HepG2 (cell line): Measurements from ENCODE around the gene CALY. TPM values are rescaled to one million over a fixed set of nuclear protein-coding genes. Genes with fewer than 3 reads are reported as not detected.

Source experiments
- ARHGAP35 ChIP-seq: sonication (generic); formaldehyde crosslinking; IDR thresholded peaks from 2 replicates; pipeline ENCODE4 v1.9.0; 2022; ENCODE audit warnings: mild to moderate bottlenecking, inconsistent platforms, moderate library complexity, missing genetic modification reagents, borderline replicate concordance
- CBFB ChIP-seq: sonication (generic); formaldehyde crosslinking; IDR thresholded peaks from 2 replicates; pipeline ENCODE4 v1.4.0; 2020; ENCODE audit warnings: missing genetic modification reagents
- ESRRA ChIP-seq: sonication (generic); formaldehyde crosslinking; IDR thresholded peaks from 2 replicates; pipeline ENCODE4 v1.5.1; 2020; ENCODE audit warnings: mild to moderate bottlenecking, low read depth, missing genetic modification reagents
- LCORL ChIP-seq, 2 experiments: fragments of 450-650 bp in 1 of 2; sonication (generic) in 1 of 2; formaldehyde crosslinking in 1 of 2; IDR thresholded peaks; 2 replicates each; pipeline versions ENCODE4 v1.5.0 to v1.6.1; 2017 to 2020; ENCODE audit warnings: antibody characterized with exemption in 1 of 2, missing genetic modification reagents in 1 of 2
- MAFK ChIP-seq, 2 experiments: IDR thresholded peaks in 1 of 2; conservative IDR thresholded peaks in 1 of 2; 2 replicates each; pipeline ENCODE4 v1.6.1; 2011; ENCODE audit warnings: improper control_type of control experiment in 2 of 2, low read length in 2 of 2
- RAD21 ChIP-seq: fragments of 450-650 bp; formaldehyde crosslinking; IDR thresholded peaks from 2 replicates; pipeline ENCODE4 v1.5.0; 2020; ENCODE audit warnings: mild to moderate bottlenecking
- RBFOX2 ChIP-seq: fragments of 200-400 bp; formaldehyde crosslinking; IDR thresholded peaks from 2 replicates; pipeline ENCODE4 v1.6.1; 2017; ENCODE audit warnings: low read depth, mild to moderate bottlenecking, low read length
- SAFB2 ChIP-seq: sonication (generic); formaldehyde crosslinking; IDR thresholded peaks from 2 replicates; pipeline ENCODE4 v1.5.1; 2020; ENCODE audit warnings: missing genetic modification reagents, low read depth, mild to moderate bottlenecking, borderline replicate concordance
- SALL1 ChIP-seq: sonication (generic); formaldehyde crosslinking; IDR thresholded peaks from 2 replicates; pipeline ENCODE4 v1.8.0; 2022; ENCODE audit warnings: mild to moderate bottlenecking, missing genetic modification reagents
- SOX6 ChIP-seq, 2 experiments: fragments of 450-650 bp in 1 of 2; sonication (generic) in 1 of 2; formaldehyde crosslinking in 1 of 2; IDR thresholded peaks; 2 replicates each; pipeline versions ENCODE4 v1.4.0 to v1.6.1; 2017 to 2020; ENCODE audit warnings: antibody characterized with exemption in 1 of 2, mild to moderate bottlenecking in 1 of 2, missing genetic modification reagents in 1 of 2
- SP140L ChIP-seq: sonication (generic); formaldehyde crosslinking; IDR thresholded peaks from 2 replicates; pipeline ENCODE4 v1.4.0; 2020; ENCODE audit warnings: missing genetic modification reagents, borderline replicate concordance
- SUZ12 ChIP-seq: fragments of 150-350 bp; IDR thresholded peaks from 2 replicates; pipeline ENCODE4 v1.6.1; 2014; ENCODE audit warnings: low read depth, low read length
- YY1 ChIP-seq: IDR thresholded peaks from 2 replicates; pipeline ENCODE4 v1.6.1; 2011; ENCODE audit warnings: low read length, low read depth, moderate library complexity, mild to moderate bottlenecking; ENCODE audit not compliant: insufficient read depth, insufficient replicate concordance
- ZBTB33 ChIP-seq: sonication (generic); formaldehyde crosslinking; IDR thresholded peaks from 2 replicates; pipeline ENCODE4 v1.4.0; 2020; ENCODE audit warnings: missing genetic modification reagents
- ZFY ChIP-seq: sonication (generic); formaldehyde crosslinking; IDR thresholded peaks from 2 replicates; pipeline ENCODE4 v1.4.0; 2020; ENCODE audit warnings: missing genetic modification reagents
- ZNF12 ChIP-seq: sonication (generic); formaldehyde crosslinking; IDR thresholded peaks from 2 replicates; pipeline ENCODE4 v1.5.0; 2020; ENCODE audit warnings: missing genetic modification reagents
- ZNF121 ChIP-seq: sonication (generic); formaldehyde crosslinking; IDR thresholded peaks from 2 replicates; pipeline ENCODE4 v1.5.0; 2020; ENCODE audit warnings: mild to moderate bottlenecking, missing genetic modification reagents
- ZNF263 ChIP-seq: sonication (generic); formaldehyde crosslinking; IDR thresholded peaks from 2 replicates; pipeline ENCODE4 v1.4.0; 2020; ENCODE audit warnings: missing genetic modification reagents
- ZNF280B ChIP-seq: sonication (generic); formaldehyde crosslinking; IDR thresholded peaks from 2 replicates; pipeline ENCODE4 v1.5.0; 2020; ENCODE audit warnings: missing genetic modification reagents, mild to moderate bottlenecking, borderline replicate concordance
- ZNF343 ChIP-seq: sonication (generic); formaldehyde crosslinking; IDR thresholded peaks from 2 replicates; pipeline ENCODE4 v1.4.0; 2020; ENCODE audit warnings: mild to moderate bottlenecking, missing genetic modification reagents
- ZNF678 ChIP-seq: sonication (generic); formaldehyde crosslinking; IDR thresholded peaks from 2 replicates; pipeline ENCODE4 v1.4.0; 2020; ENCODE audit warnings: mild to moderate bottlenecking, missing genetic modification reagents
- ZNF788 ChIP-seq: sonication (generic); formaldehyde crosslinking; IDR thresholded peaks from 2 replicates; pipeline ENCODE4 v1.5.0; 2020; ENCODE audit warnings: mild to moderate bottlenecking, missing genetic modification reagents, borderline replicate concordance
- ZNF83 ChIP-seq: sonication (generic); formaldehyde crosslinking; IDR thresholded peaks from 2 replicates; pipeline ENCODE4 v1.4.0; 2020; ENCODE audit warnings: missing genetic modification reagents, mild to moderate bottlenecking, borderline replicate concordance
- polyA plus RNA-seq, 8 experiments: library from polyadenylated mRNA; depleted of rRNA in 3 of 8; stranded (reverse) in 7 of 8; unstranded in 1 of 8; fragments of >200 nt; fragmentation: Illumina TruSeq in 4 of 8; extraction: Trizol in 4 of 8; gene quantifications; 2 replicates each; pipeline versions ENCODE4 v1.2.1 to v1.2.3, GENCODE V29; 2011 to 2016; ENCODE audit warnings: low read depth in 4 of 8, missing spikeins in 1 of 8, mixed read lengths in 1 of 8; ENCODE audit not compliant: insufficient read depth in 1 of 8
- total RNA-seq, 5 experiments: library from RNA; depleted of rRNA; stranded (reverse); fragments of >200 nt; fragmentation: Illumina TruSeq; extraction: Trizol; gene quantifications; 2 replicates each; pipeline ENCODE4 v1.2.3, GENCODE V29; 2016; ENCODE audit warnings: low read depth in 1 of 5
- TF ChIP-seq, protein P1 (sequence below): sonication (generic); formaldehyde crosslinking; conservative IDR thresholded peaks from 2 replicates; pipeline ENCODE4 v1.5.0; 2020; ENCODE audit warnings: missing genetic modification reagents

Gene CALY
- total and polyA plus RNA-seq, 2 of the 13 experiments (the other 11 are each of a cell fraction or from before 2014, with no cell fraction given) = 0.08 TPM; not detected in 1

DNA sequence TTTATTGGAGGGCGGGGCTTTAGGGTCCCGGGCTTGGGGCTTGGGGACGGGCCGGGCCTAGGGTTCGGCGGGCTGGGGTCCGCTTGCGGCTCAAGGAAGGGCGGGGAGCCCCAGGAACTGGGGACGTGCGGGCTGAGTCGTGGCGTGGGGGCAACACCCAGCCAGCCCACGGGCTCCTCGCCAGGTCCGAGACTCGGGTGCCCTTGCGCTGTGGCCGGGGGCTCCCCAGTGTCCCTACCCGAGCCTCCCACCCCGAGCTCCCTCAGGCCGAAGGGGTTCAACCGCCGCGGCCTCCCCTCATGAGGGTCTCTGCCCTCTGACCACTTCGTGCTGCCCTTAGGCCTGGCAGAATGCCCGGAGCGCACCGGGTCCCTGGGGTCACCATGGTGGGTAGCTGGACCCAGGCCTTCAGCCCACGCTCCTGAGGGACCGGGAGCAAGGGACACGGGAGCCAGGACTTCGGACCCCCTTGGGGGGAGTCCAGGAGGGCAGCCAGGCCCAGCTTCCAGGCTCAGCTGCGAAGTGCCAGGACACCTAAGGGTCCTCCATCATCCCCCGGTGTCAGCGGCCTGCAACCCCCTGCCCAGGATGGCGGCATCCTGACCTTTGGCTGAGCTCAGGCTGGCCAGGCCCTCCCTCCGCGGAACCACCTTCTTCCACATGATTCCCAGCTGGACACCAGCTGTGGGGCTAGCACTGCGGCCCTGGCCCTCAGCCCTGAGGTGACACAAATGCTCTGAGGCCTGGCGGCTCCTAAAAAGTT is 21.6 kb upstream of the CALY start (continued):
- TF ChIP-seq YY1 = peak; percentile 44
- peak; percentile 72; the same call in 1 of the 2 replicates for TF ChIP-seq ZNF788 (CRISPR knock-in tag)
- TF ChIP-seq ZFY (CRISPR knock-in tag) = peak; percentile 85
- TF ChIP-seq LCORL (IDR thresholded peaks at IDR 0.05) = no peak
- peak; percentile 50; the same call in 1 of the 2 replicates for TF ChIP-seq LCORL (CRISPR knock-in tag; IDR thresholded peaks at IDR 0.05)
- no peak for TF ChIP-seq SAFB2
- no peak for TF ChIP-seq SP140L (CRISPR knock-in tag)
- TF ChIP-seq MAFK (conservative IDR thresholded peaks at IDR 0.05 in 1 of 2, IDR thresholded peaks at IDR 0.05 in 1 of 2; ENCODE audit: low read length in 2 of 2) = no peak
- TF ChIP-seq, protein P1, sequence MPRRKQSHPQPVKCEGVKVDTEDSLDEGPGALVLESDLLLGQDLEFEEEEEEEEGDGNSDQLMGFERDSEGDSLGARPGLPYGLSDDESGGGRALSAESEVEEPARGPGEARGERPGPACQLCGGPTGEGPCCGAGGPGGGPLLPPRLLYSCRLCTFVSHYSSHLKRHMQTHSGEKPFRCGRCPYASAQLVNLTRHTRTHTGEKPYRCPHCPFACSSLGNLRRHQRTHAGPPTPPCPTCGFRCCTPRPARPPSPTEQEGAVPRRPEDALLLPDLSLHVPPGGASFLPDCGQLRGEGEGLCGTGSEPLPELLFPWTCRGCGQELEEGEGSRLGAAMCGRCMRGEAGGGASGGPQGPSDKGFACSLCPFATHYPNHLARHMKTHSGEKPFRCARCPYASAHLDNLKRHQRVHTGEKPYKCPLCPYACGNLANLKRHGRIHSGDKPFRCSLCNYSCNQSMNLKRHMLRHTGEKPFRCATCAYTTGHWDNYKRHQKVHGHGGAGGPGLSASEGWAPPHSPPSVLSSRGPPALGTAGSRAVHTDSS (CRISPR knock-in tag) = no peak
- no peak for TF ChIP-seq ZBTB33
- TF ChIP-seq SALL1 (CRISPR knock-in tag) = peak; percentile 57; the same call in 1 of the 2 replicates
- TF ChIP-seq ZNF121 (CRISPR knock-in tag) = no peak
- TF ChIP-seq SOX6 (IDR thresholded peaks at IDR 0.05) = no peak
- peak; percentile 65 for TF ChIP-seq SOX6 (CRISPR knock-in tag; IDR thresholded peaks at IDR 0.05)
- 0 out of 2 replicates have a peak, but pooled peaks have one; percentile 11 for TF ChIP-seq ZNF12
- no peak for TF ChIP-seq SUZ12
- TF ChIP-seq ZNF83 (CRISPR knock-in tag) = peak; percentile 74; the same call in 1 of the 2 replicates
- TF ChIP-seq ZNF343 = peak; percentile 35; the same call in 1 of the 2 replicates
- 0 out of 2 replicates have a peak, but pooled peaks have one; percentile 44 for TF ChIP-seq CBFB (CRISPR knock-in tag)
- TF ChIP-seq RBFOX2 = peak; percentile 63; the same call in 1 of the 2 replicates
- TF ChIP-seq RAD21 = no peak
- TF ChIP-seq ARHGAP35 = 0 out of 2 replicates have a peak, but pooled peaks have one; percentile 42
- 0 out of 2 replicates have a peak, but pooled peaks have one; percentile 38 for TF ChIP-seq ESRRA (CRISPR knock-in tag)
- TF ChIP-seq ZNF263 (CRISPR knock-in tag) = peak; percentile 14; the same call in 1 of the 2 replicates
- TF ChIP-seq ZNF678 = 0 out of 2 replicates have a peak, but pooled peaks have one; percentile 30
- TF ChIP-seq ZNF280B (CRISPR knock-in tag) = peak; percentile 61
